Hepatocyte (in vitro differentiated cells): ENCODE measurements around the gene MIPOL1. TPM values are rescaled to one million over a fixed set of nuclear protein-coding genes. Genes with fewer than 3 reads are reported as not detected.

Experiments used
- DNase-seq: peaks from one replicate; pipeline ENCODE4 v3.0.0-alpha.2; 2016; ENCODE audit warnings: low spot score
- H2AFZ ChIP-seq: fragments of 200-600 bp; sonication (generic); 2 replicates; pipeline ENCODE4 v1.6.0; 2016; ENCODE audit warnings: antibody characterized with exemption, mild to moderate bottlenecking
- H3K27ac ChIP-seq: fragments of 200-600 bp; sonication (generic); 2 replicates; pipeline ENCODE4 v1.5.1; 2016; ENCODE audit warnings: mild to moderate bottlenecking
- H3K27me3 ChIP-seq: fragments of 200-600 bp; sonication (generic); 2 replicates; pipeline ENCODE4 v1.6.1; 2016
- H3K36me3 ChIP-seq: fragments of 200-600 bp; sonication (generic); replicated peaks from 2 replicates; pipeline ENCODE4 v1.5.1; 2016; ENCODE audit warnings: low read depth; ENCODE audit not compliant: insufficient read depth
- H3K4me1 ChIP-seq: fragments of 200-600 bp; sonication (generic); 2 replicates; pipeline ENCODE4 v1.5.1; 2016; ENCODE audit warnings: mild to moderate bottlenecking, moderate library complexity; ENCODE audit not compliant: insufficient read depth
- H3K4me2 ChIP-seq: fragments of 200-600 bp; sonication (generic); 2 replicates; pipeline ENCODE4 v1.6.0; 2016
- H3K4me3 ChIP-seq: fragments of 200-600 bp; sonication (generic); 2 replicates; pipeline ENCODE4 v1.5.1; 2016; ENCODE audit warnings: mild to moderate bottlenecking
- H3K79me2 ChIP-seq: fragments of 200-600 bp; sonication (generic); 2 replicates; pipeline ENCODE4 v1.6.0; 2017; ENCODE audit warnings: mild to moderate bottlenecking
- H3K9me2 ChIP-seq: fragments of 200-600 bp; sonication (generic); replicated peaks from 2 replicates; pipeline ENCODE4 v1.6.0; 2017; ENCODE audit warnings: mild to moderate bottlenecking; ENCODE audit not compliant: insufficient read depth
- H3K9me3 ChIP-seq: fragments of 200-600 bp; sonication (generic); 2 replicates; pipeline ENCODE4 v1.5.1; 2016; ENCODE audit warnings: low read depth, mild to moderate bottlenecking
- H4K20me1 ChIP-seq: fragments of 200-600 bp; sonication (generic); 2 replicates; pipeline ENCODE4 v1.6.0; 2016; ENCODE audit warnings: mild to moderate bottlenecking; ENCODE audit not compliant: insufficient read depth, poor library complexity, severe bottlenecking
- EZH2 ChIP-seq: fragments of 200-600 bp; sonication (generic); IDR thresholded peaks from 2 replicates; pipeline ENCODE4 v1.6.1; 2016; ENCODE audit warnings: antibody characterized with exemption, mild to moderate bottlenecking, borderline replicate concordance
- EZH2phosphoT487 ChIP-seq: fragments of 200-600 bp; sonication (generic); IDR thresholded peaks from one replicate; pipeline ENCODE4 v1.6.1; 2018; ENCODE audit warnings: antibody characterized with exemption, mild to moderate bottlenecking, low read depth, moderate library complexity; ENCODE audit not compliant: unreplicated experiment, severe bottlenecking
- WGBS: methylation state at CpG from one replicate; pipeline ENCODE4 v1.1.6; 2016; ENCODE audit warnings: low lambda C conversion rate; ENCODE audit errors: missing lambda C conversion rate; 5-methylcytosine and 5-hydroxymethylcytosine counted together
- polyA plus RNA-seq: library from polyadenylated mRNA; unstranded; fragments of >200 nt; fragmentation: Nextera tagmentation; extraction: Ambion mirVana; gene quantifications from 2 replicates; pipeline ENCODE4 v1.2.1, GENCODE V29; 2016
- total RNA-seq: library from RNA; depleted of rRNA; stranded (reverse); fragments of >200 nt; gene quantifications from 2 replicates; pipeline ENCODE4 v1.2.3, GENCODE V29; 2014
- TF ChIP-seq, protein P1 (sequence below): fragments of 200-600 bp; sonication (generic); IDR thresholded peaks from 2 replicates; pipeline ENCODE4 v1.5.1; 2016; ENCODE audit warnings: antibody characterized with exemption, mild to moderate bottlenecking; ENCODE audit not compliant: poor library complexity

The MIPOL1 gene
- total and polyA plus RNA-seq, 2 experiments from 2014 or later: 2.6 to 16.6 TPM

- no peaks in the 10 kb centered on the region for H4K20me1 ChIP-seq
- TF ChIP-seq EZH2phosphoT487: peak; percentile 51
- TF ChIP-seq, protein P1, sequence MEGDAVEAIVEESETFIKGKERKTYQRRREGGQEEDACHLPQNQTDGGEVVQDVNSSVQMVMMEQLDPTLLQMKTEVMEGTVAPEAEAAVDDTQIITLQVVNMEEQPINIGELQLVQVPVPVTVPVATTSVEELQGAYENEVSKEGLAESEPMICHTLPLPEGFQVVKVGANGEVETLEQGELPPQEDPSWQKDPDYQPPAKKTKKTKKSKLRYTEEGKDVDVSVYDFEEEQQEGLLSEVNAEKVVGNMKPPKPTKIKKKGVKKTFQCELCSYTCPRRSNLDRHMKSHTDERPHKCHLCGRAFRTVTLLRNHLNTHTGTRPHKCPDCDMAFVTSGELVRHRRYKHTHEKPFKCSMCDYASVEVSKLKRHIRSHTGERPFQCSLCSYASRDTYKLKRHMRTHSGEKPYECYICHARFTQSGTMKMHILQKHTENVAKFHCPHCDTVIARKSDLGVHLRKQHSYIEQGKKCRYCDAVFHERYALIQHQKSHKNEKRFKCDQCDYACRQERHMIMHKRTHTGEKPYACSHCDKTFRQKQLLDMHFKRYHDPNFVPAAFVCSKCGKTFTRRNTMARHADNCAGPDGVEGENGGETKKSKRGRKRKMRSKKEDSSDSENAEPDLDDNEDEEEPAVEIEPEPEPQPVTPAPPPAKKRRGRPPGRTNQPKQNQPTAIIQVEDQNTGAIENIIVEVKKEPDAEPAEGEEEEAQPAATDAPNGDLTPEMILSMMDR: no peak
- no peak for TF ChIP-seq EZH2
- H3K4me2 ChIP-seq: peak overlapping the region; percentile 87
- no peak for DNase-seq
- H3K36me3 ChIP-seq: no peaks in the 10 kb centered on the region
- peaks cover 79% of the 10 kb centered on the region for H3K27me3 ChIP-seq
- H2AFZ ChIP-seq: no peak overlapping the region
- peaks cover 10% of the 10 kb centered on the region for H3K4me1 ChIP-seq
- peaks cover 54% of the 10 kb centered on the region for H3K79me2 ChIP-seq
- H3K9me3 ChIP-seq: no peaks in the 10 kb centered on the region
- H3K4me3 ChIP-seq: peak overlapping the region; percentile 54
- WGBS: 23% methylated on average over 6 of the region's 6 CpGs
- no peaks in the 10 kb centered on the region for H3K9me2 ChIP-seq
- H3K27ac ChIP-seq: peak overlapping the region; percentile 95
Measured at GRCh38 chr14:37589715-37590427, 392.1 kb downstream of the MIPOL1 start.

DNA sequence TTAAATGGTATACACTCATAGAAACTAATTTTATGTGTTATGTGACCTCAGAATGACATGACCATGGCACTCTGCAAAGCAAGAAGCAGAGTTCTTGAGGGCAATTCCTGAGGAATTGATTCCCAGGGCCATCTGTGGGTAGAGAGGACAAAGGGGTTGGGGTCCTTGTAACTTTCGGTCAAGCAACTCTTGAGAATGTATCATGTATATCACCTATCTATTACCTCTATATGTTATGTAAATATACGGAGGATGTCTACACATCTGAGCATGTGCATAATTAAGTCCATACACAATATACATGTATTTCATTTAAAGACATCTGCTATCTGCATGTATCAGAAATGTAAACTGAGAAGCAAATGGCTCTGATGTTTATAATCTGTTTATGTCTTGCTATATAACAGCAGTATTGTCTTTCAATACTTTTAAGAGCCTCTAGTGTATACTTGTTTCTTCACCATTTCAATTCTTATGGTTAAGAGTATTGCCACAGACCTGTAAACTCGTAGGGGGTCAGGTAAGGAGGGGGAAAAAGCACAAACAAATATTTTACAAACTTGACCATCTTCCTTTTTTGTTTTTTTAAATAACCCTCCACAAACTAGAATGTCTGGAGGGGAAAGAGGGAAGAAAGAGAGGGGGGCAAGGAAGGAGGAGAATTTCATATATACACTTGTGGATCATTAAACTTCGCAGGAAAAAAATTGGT lies 392.8 kb downstream of the MIPOL1 start:
- Histone ChIP-seq H3K27me3 (peaks cover 74% of the 10 kb centered on the region), H3K36me3 (no peaks in the 10 kb centered on the region), H3K9me3 (no peaks in the 10 kb centered on the region), H3K4me2 (peak overlapping the region; percentile 87), H2AFZ (no peak overlapping the region), H3K27ac (peak overlapping the region; percentile 95), H3K79me2 (peaks cover 54% of the 10 kb centered on the region), H3K9me2 (no peaks in the 10 kb centered on the region), H4K20me1 (no peaks in the 10 kb centered on the region), H3K4me1 (peaks cover 9% of the 10 kb centered on the region), H3K4me3 (peak overlapping the region; percentile 54)
- WGBS: 19% methylated on average over 4 of the region's 4 CpGs
- TF ChIP-seq EZH2phosphoT487: peak; percentile 61
- no peak for TF ChIP-seq EZH2
- no peak for DNase-seq

- Histone ChIP-seq H3K4me3 (peak overlapping the region; percentile 54), H3K9me2 (no peaks in the 10 kb centered on the region), H4K20me1 (no peaks in the 10 kb centered on the region), H3K4me1 (peaks cover 1% of the 10 kb centered on the region), H3K27ac (peak overlapping the region; percentile 95), H3K79me2 (peaks cover 53% of the 10 kb centered on the region), H3K27me3 (peaks cover 66% of the 10 kb centered on the region), H3K36me3 (no peaks in the 10 kb centered on the region), H3K9me3 (no peaks in the 10 kb centered on the region), H3K4me2 (peak overlapping the region; percentile 87), H2AFZ (no peak overlapping the region)
- WGBS: 2% methylated on average over 27 of the region's 45 CpGs
- TF ChIP-seq, protein P1: peak; percentile 37
- TF ChIP-seq EZH2 (peak; percentile 32), EZH2phosphoT487 (no peak)
- DNase-seq: peak; percentile 75
Measured at GRCh38 chr14:37591311-37591940, 393.7 kb downstream of the MIPOL1 start.
